Measurements from ENCODE around the gene MFN2.

- TF ChIP-seq CTCF (IDR thresholded peaks at IDR 0.05), result no peak
- no peak for TF ChIP-seq POLR2AphosphoS5 (IDR thresholded peaks at IDR 0.05; ENCODE audit: low read depth, low read length)
- TF ChIP-seq TCF7L2 (IDR thresholded peaks at IDR 0.05; ENCODE audit: low read depth, low read length), result no peak
- TF ChIP-seq REST (IDR thresholded peaks at IDR 0.05; ENCODE audit: insufficient read depth in 1 of 2, low read depth in 2 of 2, low read length in 1 of 2), result no peak
- TF ChIP-seq SIN3A (IDR thresholded peaks at IDR 0.05; ENCODE audit: borderline replicate concordance, insufficient read depth, low read depth, low read length), result no peak
Measured at GRCh38 chr1:11944358-11944931, 35.8 kb upstream of the MFN2 start.
